GM20000 (cell line): ENCODE results near the gene MEF2B.

Experiments
- DNase-seq: peaks from one replicate; pipeline ENCODE4 v3.0.0; 2012; ENCODE audit warnings: low spot score
- CTCF ChIP-seq: IDR thresholded peaks from 2 replicates; pipeline ENCODE4 v1.5.1; 2012; ENCODE audit warnings: mild to moderate bottlenecking, control low read depth; ENCODE audit errors: extremely low read depth, missing control alignments

The MEF2B gene

GRCh38 chr19:19162495-19162894, 7.6 kb downstream of the MEF2B start:
- no peak for DNase-seq
- no peak for TF ChIP-seq CTCF

- peak; percentile 77 for DNase-seq
- TF ChIP-seq CTCF, result no peak
These were observed 9.5 kb downstream of the MEF2B start for GRCh38 chr19:19160461-19161035.

GRCh38 chr19:19159534-19159933, 10.5 kb downstream of the MEF2B start:
- TF ChIP-seq CTCF, result no peak

GRCh38 chr19:19157808-19158207, 12.3 kb downstream of the MEF2B start:
- no peak for TF ChIP-seq CTCF
- DNase-seq, result no peak

More at GRCh38 chr19:19159534-19159933, 10.5 kb downstream of the MEF2B start:
- no peak for DNase-seq

GRCh38 chr19:19155495-19156219, 14.4 kb downstream of the MEF2B start:
- DNase-seq, result peak; percentile 79
- no peak for TF ChIP-seq CTCF

GRCh38 chr19:19154768-19155494, 15.1 kb downstream of the MEF2B start:
- no peak for DNase-seq
- no peak for TF ChIP-seq CTCF
